Suprapubic skin (tissue), 4 donors: ENCODE results near the gene ADCYAP1.

ENCODE experiments used
- CTCF ChIP-seq, 2 donors: fragments of 200-600 bp in 1 of 2; fragments of 450-650 bp in 1 of 2; sonication (generic) in 1 of 2; IDR thresholded peaks; one replicate each; pipeline ENCODE4 v1.5.1; 2016 to 2019; ENCODE audit warnings: antibody characterized with exemption in 2 of 2, mild to moderate bottlenecking in 1 of 2, moderate library complexity in 1 of 2
- EP300 ChIP-seq: sonication (generic); formaldehyde crosslinking; IDR thresholded peaks from one replicate; pipeline ENCODE4 v1.6.1; 2017; ENCODE audit warnings: antibody characterized with exemption
- POLR2A ChIP-seq, 2 donors: fragments of 450-650 bp; IDR thresholded peaks; one replicate each; pipeline ENCODE4 v1.6.1; 2017; ENCODE audit warnings: antibody characterized with exemption in 2 of 2, mild to moderate bottlenecking in 2 of 2, moderate library complexity in 2 of 2
- POLR2AphosphoS5 ChIP-seq, 3 donors: sonication (generic); formaldehyde crosslinking; IDR thresholded peaks; one replicate each; pipeline ENCODE4 v1.6.1; 2017; ENCODE audit warnings: antibody characterized with exemption in 3 of 3

- TF ChIP-seq CTCF (IDR thresholded peaks at IDR 0.05) = no peak
- TF ChIP-seq POLR2A (IDR thresholded peaks at IDR 0.05) = no peak
- TF ChIP-seq POLR2AphosphoS5 (IDR thresholded peaks at IDR 0.05) = no peak
- TF ChIP-seq EP300 = no peak
These were observed 22.3 kb downstream of the ADCYAP1 start for GRCh38 chr18:926946-927345.
